GM08714 (cell line): Measurements from ENCODE around the gene BCL6B.
"Not testable (repeated sequence)": the region's sequence is repeated elsewhere in the genome, so short reads cannot be mapped to it uniquely, and the experiment has no call there.

ENCODE experiments used
- H3K4me3 ChIP-seq: fragments of 200-500 bp; sonication (Bioruptor generic); 2 replicates; pipeline ENCODE4 v1.5.1; 2014; ENCODE audit warnings: mild to moderate bottlenecking, low read length, inconsistent platforms
- ZNF274 ChIP-seq: IDR thresholded peaks from 2 replicates; pipeline ENCODE4 v1.6.1; 2012; ENCODE audit warnings: mild to moderate bottlenecking, low read depth, low read length

Gene BCL6B

GRCh38 chr17:7022781-7023571 lies at the start of gene BCL6B:
Gene BCL6B, plus strand, starts transcription at chr17:7023050. Its CDS starts 622 bp downstream, at chr17:7023672.
- H3K4me3 ChIP-seq: peak within 1 kb of the TSS; percentile 11; the same call in 1 of the 2 replicates
- TF ChIP-seq ZNF274: no peak

GRCh38 chr17:6979440-6979839 lies 43.4 kb upstream of the BCL6B start:
- not testable (repeated sequence) for H3K4me3 ChIP-seq

GRCh38 chr17:6981426-6981825 lies 41.4 kb upstream of the BCL6B start:
- TF ChIP-seq ZNF274: no peak
- no peak overlapping the region for H3K4me3 ChIP-seq

- H3K4me3 ChIP-seq: no peak overlapping the region
- TF ChIP-seq ZNF274: no peak
These were observed 37.6 kb upstream of the BCL6B start for GRCh38 chr17:6985266-6985665.

- H3K4me3 ChIP-seq: no peak overlapping the region
- TF ChIP-seq ZNF274: no peak
These were observed 36.2 kb upstream of the BCL6B start for GRCh38 chr17:6986676-6987075.

- no peak overlapping the region for H3K4me3 ChIP-seq
- TF ChIP-seq ZNF274: no peak
These were observed 33.1 kb upstream of the BCL6B start for GRCh38 chr17:6989779-6990178.

GRCh38 chr17:6993613-6994056 lies 29.2 kb upstream of the BCL6B start:
- H3K4me3 ChIP-seq: not testable (repeated sequence)

GRCh38 chr17:6994118-6994598 lies 28.7 kb upstream of the BCL6B start:
- TF ChIP-seq ZNF274: no peak
- H3K4me3 ChIP-seq: no peak overlapping the region

- H3K4me3 ChIP-seq: no peak overlapping the region
- TF ChIP-seq ZNF274: no peak
These were observed 28.1 kb upstream of the BCL6B start for GRCh38 chr17:6994666-6995256.

- no peak within 1 kb of the TSS for H3K4me3 ChIP-seq
- TF ChIP-seq ZNF274: no peak
These were observed 27.2 kb upstream of the BCL6B start, which contains the start of gene ALOX12 for GRCh38 chr17:6995500-6996255. Gene ALOX12, plus strand, starts transcription at chr17:6996049. Its CDS starts 69 bp downstream, at chr17:6996118.

GRCh38 chr17:6996256-6997011 lies 26.4 kb upstream of the BCL6B start:
- no peak overlapping the region for H3K4me3 ChIP-seq

GRCh38 chr17:6997171-6997570 lies 25.7 kb upstream of the BCL6B start:
- no peak overlapping the region for H3K4me3 ChIP-seq
- no peak for TF ChIP-seq ZNF274

More at GRCh38 chr17:6996256-6997011, 26.4 kb upstream of the BCL6B start:
- no peak for TF ChIP-seq ZNF274

GRCh38 chr17:6998855-6999508 lies 23.9 kb upstream of the BCL6B start:
- no peak for TF ChIP-seq ZNF274
- no peak overlapping the region for H3K4me3 ChIP-seq
